ENCODE data around the gene TUBE1.
A peak's percentile ranks its signal among the peaks of the same experiment; 100 is the strongest.
"Not testable (repeated sequence)": the region's sequence is repeated elsewhere in the genome, so short reads cannot be mapped to it uniquely, and the experiment has no call there.

TUBE1 gene

DNA sequence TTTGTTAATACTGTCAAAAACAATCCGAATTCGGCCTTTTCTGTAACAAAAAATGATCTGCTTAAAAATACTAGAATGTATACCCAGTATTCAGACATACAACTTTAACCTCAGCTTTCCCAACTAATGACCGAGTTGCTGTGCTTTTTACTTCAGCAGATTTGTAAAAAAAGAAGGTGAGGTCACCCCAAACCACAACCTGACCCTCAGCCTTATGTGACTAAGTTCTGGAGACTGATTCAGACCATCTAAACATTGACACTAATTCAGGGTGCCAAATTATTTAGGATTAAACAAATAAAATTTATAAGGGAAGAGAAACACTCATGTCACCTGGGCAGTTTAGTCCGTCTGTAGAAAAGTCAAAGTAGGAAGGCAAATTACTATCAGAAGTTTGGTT lies 25.7 kb downstream of the TUBE1 start:
- DNase-seq = no peak

DNA sequence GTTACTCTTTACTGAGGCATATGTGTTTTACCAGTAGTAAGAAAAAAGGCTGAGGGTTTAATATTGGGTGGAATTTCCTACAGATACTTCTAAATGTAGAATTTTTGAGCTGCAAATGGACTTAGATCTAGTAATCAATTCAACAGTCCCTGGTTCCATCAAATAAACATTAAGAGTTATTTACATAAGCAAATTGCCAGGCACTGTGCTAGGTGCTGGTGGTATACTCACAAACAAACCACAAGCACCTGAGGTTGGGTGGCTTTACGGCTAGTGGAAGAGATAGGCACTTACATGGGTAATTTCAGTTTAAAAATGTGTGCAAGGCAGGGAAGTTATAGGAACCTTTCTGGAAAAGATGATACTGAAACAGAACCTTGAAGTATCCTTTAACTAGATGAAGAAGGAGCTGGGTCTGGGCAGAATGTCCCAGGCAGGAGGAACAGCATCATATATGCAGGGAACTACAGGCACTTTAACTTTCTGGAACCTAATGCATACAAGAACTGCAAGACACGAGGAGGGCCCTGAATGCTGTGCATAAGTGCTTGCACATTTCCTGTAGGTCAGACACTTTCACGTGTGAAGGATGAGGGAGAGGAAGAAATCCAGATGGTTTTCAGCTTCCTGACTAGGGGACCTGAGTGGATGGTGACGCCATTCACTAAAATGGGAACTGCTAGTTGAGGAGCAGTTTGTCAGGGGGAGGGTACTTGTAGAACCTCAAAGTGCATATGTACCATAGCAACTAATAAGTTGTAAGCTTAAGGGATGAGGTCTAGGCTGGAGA lies 28.8 kb downstream of the TUBE1 start:
- no peak for DNase-seq

DNA sequence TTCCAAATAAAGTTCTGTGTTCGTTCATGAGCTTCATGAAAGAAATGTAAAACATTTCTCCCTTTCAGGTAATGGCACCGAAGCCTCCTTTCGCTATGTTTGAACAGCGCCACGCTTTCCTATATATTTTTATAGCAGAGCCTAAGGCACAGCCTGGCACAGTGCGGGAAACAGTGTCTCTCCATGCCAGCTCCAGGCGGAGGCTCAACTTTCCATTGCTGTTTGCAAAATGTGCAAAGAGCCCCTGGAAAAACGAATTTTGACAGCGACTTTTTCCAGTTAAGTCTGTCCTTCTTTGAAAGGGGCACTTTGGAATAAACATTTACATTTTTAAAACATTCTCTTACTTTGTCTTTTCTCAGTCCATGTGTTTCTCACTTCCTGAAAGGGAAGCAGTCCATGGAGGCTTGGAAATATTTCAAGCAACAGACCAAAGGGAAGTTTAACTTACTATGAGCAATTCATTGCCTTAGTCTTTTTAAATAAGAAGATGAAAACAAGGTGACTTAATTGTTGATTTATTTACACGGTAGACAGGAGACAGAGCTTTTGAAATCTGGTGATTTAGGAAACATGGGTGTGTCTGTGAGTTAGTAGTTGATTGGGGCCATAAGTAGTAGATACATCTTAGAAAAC lies 32.6 kb downstream of the TUBE1 start:
- no peak for DNase-seq

DNA sequence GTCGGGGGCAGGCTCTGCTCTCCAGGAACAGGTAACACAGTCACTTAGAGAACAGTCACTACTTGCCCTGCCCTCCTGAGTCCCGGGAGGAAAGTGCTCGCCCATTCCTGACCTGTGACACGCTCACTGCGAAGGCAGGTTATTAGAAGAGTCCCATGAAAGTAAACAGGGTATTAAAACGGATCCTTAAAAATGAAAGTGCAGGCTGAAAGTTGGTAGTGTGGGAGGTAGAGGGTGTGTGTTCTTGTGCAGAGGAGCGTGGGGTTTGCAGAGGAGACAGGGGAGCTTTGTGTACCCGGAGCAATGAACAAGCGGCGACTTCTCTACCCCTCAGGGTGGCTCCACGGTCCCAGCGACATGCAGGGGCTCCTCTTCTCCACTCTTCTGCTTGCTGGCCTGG lies 33.3 kb downstream of the TUBE1 start, which contains the start of gene CCN6:
Gene CCN6 (plus strand): TSS at position 104 of the 400 bp plus-strand sequence. CDS start 254 bp downstream, at position 358.
- no peak for DNase-seq

DNA sequence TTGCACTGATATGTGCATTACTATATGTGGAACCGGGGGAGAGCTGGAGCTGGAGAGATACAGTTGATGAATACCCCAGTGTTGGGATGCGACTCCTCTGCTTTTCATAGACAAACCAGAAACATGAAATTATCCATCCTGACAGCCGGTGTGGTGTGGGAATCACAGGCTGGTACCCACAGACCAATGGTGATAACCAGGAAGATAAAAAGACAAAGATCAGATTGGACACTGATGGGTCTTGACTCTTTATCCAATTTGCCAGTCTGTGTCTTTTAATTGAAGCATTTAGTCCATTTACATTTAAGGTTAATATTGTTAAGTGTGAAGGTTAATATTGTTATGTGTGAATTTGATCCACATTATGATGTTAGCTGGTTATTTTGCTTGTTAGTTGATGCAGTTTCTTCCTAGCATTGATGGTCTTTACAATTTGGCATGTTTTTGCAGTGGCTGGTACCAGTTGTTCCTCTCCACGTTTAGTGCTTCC lies 36.0 kb downstream of the TUBE1 start:
- not testable (repeated sequence) for DNase-seq

DNA sequence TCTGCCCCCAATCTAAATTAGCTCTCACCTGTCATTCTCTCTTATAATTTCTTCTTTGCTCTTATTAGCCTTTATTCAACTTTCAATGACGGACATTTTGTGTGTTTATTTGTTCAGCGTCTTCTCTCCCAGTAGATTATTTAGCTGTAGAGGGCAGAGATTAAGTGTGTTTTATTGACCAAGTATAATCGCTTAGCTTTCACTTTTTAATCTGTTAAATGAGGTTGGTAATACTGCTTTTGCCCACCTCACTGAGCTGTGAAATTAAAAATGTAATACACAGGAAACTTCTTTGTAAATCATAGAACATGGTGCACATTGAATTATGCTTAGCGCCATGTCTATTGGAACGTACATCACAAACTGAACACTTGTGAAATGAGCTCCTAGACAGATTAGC lies 36.9 kb downstream of the TUBE1 start:
- no peak for DNase-seq

DNA sequence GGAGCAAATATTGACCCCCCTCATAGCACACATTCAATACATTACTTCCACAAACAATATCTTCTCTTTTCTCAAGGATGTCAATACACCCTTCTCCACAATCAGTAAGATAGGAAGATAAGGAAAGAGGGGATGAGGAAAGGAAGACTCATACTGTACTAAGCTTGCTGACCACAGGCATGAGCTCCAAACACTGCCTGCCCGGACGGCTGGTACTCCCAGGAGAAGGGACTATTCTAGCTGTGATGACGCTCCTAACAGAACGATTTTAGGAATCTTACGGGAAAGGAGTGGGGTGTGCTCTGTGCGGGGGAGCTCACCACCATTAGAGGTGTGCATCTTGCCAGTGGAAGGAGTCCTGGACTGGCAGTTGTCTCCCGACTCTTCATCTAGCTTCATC lies 37.3 kb downstream of the TUBE1 start:
- no peak for DNase-seq

DNA sequence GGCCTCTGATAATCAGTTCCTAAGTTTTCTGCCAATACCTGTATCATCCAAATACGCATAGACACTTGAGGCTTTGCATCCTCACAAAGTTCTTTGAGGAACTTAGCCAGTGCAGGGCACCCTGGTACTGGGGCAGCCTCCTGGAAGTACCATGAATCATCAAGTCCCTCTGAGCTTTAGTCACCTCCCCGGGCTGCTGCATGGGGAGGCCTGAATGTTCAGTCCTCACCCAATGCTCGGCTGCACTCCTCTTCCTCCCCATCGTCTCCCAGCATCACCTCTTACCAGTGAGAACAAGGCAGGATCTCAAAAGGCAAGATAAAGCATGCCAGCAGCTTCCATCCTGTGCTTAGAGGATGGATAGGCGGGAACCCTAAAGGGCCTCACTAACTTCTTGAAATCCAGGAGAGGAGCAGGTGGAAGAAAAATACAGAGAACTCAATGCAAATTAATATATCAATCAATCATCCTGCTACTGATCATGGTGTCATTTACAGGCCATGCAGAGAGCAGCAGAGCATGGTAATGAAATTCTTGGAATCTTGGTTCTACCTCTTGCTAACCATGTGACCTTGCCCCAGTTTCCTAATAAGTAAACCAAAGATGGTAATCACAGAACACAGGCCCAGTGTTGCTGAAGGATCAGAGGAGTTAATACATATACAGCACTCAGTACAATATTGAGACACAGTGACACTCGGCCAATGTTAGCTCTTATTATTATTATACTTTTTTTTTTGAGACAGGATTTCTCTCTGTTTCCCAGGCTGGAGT lies 38.1 kb downstream of the TUBE1 start:
- DNase-seq = no peak

DNA sequence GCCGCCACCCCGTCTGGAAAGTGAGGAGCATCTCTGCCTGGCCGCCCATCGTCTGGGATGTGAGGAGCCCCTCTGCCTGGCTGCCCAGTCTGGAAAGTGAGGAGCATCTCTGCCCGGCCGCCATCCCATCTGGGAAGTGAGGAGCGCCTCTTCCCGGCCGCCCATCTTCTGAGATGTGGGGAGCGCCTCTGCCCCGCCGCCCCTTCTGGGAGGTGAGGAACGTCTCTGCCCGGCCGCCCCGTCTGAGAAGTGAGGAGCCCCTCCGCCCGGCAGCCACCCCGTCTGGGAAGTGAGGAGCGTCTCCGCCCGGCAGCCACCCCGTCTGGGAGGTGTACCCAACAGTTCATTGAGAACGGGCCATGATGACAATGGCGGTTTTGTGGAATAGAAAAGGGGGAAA lies 39.8 kb downstream of the TUBE1 start:
- not testable (repeated sequence) for DNase-seq

DNA sequence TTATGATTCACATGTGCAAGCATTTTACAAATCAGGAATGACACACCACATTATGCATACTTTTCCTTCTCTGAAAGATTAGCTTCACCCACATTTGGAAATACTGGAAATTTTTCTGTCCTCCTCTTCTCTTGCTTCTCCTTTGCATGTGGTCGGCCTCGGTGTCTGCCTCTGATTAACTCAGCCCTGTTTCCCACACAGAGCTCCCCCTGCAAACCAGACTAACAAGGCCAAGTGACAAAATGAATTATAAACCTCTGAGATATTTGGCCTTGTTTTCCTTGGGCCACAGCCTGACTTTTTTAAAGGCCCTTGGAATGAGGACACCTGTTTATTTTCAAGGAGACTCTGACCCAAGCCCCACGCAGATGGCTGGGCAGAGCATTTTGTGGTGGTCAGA lies 42.4 kb downstream of the TUBE1 start:
- no peak for DNase-seq

DNA sequence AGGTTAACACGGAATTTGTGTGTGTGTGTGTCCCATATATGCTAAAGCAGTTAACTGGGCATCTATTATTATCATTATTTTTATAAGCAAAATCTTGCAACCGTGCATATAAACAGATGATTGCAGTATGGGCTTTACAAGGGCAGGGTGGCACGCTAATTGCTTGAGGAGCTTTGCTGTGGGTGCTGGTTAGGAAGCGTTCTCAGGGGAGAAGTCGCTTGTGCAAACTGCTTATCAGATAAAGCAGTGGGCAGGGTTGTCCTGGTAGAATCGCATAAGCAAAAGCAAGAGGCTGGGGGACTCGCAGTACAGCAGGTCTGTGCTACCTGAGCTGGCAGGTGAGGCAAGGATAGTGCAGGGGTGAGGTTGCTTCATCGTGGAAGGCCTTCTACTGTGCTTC lies 43.1 kb downstream of the TUBE1 start:
- DNase-seq = no peak

DNA sequence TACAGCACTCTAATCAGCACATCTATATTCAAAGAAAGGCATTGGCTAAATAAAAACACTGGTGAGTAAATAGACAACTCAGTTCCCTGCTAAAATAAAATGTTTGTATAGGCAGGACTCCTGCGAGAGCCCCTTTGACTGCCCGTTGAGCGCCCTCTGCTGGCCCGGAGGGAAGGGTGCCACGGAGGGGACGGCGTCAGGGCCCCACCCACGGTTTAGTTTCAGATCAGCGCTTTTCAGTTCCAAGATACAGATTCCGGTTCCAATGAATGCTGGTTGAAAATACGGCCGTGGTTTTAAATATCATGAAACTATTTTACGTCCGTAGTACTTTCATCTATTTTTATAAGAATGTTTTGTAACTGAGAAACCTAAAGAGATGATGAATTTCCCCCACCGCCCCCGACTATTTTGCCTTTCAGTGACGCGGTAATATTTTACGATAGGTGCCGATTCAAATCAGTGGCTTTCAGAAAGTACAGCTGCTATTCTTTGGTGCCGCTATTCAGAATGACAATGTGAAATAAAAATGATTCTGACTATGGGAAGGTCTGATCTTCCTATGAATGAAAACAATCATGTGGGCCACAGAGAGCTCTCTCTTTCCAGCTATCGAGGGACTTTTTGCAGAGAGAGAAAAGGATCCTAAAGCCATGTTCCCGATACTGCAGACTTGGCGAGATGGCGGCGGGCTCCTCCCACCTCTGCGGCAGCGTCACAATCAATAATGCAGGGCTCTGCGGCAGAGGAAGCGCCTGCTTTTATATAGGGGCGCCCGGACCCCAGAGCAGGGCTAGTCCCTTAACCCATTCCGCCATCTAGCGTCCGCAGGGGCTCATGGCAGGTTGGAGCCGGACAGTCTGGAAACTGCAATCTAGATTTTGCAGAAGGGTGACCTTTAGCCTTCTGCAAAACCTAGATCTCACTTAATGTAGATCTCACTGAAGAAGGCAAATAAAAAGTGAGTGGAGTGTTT lies 44.0 kb downstream of the TUBE1 start:
- DNase-seq = peak; percentile 75

DNA sequence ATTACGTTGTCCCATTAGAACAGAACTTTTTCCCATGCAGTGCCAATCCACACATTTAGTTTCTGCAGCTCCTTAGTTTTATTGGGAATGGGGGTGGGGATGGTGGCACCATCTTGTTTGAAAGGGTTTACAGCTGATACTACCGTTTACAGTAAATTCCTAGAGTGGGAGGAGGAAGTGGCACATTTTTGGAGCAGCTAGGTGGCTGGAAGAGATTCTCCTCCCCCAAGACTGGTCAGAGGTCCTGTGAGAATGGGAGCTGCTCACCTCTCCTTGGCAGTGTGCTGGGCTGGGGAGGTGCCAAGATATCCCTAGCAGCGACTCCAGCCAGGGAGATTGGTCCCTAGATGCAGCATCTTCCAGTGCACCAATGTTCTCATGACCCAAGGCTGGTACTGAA lies 45.7 kb downstream of the TUBE1 start:
- DNase-seq = no peak

DNA sequence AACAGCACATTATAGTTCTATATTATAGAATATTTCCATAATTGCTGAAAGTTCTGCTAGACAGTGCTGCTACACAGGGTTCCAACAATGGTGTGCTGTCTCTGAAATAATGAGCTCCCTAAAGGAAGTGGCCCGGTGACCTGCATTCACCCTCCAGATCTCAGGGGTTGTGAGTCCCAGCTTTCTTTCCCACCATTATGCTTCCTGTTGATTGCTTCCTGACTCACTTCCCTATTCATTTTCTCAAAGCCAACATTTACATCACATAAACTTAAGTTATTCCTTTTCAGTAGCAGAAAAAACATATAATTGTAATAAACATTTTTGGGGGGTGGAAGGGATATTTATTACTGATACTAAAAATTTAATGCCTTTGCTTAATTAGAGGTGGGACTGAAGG lies 46.3 kb downstream of the TUBE1 start:
- DNase-seq = no peak

DNA sequence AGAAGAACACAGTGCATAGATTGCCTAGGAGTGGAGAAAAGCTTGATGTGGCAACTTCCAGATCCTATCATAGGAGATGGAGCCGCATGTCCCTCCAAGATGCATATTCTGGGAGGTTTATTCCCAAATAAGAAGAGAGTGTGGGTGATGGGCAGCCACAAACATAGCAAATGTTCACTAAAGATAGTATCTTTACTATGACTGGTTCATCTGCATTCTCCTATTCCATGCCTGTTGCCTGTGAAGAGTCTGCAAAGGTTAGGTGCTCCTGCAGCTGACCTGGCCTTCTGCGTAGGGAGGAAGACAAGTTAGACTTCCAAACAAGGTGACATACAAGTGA lies 47.9 kb downstream of the TUBE1 start:
- DNase-seq = no peak

DNA sequence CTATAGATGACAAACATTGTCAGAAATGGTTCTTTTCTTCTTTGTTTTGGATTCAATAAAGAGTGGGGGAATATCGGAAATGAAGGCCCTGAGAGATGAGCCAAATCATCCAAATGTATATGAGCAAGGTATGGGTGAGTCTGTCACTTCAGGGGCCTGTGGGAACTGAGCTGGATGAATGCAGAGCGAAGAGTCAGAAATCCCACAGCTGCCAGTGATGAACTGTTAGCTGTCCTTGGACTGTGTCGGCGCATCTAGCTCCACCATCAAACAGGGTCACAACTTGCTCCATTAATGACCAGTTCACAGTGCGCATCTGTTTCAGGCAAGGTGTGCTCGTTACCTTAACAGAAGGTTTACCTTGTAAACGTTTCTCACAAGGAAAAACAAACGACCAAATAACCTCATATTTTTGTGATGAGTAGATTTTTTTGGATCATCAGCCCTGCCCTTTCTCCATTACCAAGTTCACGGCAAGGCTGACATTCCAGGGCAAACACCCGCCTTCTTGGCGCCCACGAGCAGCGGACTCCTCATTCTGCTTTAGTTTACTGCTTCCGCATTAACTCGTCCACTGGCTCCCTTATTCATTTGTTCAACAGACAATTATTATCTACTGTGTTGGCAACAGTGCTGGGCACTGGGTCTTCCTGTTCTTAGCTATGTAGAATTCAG lies 48.4 kb downstream of the TUBE1 start:
- no peak for DNase-seq

DNA sequence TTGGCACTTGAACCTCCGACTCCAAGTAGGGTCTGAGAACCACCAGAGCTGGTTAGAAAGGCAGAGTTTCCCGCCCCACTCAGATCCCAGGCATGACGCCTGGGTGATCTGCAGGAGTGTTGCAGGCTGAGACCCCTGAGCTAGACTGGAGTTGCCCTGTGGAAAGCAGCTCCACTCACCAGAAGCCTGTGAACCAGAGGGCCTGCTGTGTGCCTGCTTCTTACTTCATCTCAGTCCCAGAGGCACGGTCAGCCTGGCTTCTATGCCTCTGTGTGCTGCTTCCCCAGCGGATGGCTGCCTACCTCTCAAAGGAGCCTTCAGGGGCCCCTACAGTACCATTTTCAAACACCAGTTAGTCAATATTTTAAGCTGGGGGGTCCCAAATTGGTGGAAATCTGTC lies 49.0 kb downstream of the TUBE1 start:
- no peak for DNase-seq

DNA sequence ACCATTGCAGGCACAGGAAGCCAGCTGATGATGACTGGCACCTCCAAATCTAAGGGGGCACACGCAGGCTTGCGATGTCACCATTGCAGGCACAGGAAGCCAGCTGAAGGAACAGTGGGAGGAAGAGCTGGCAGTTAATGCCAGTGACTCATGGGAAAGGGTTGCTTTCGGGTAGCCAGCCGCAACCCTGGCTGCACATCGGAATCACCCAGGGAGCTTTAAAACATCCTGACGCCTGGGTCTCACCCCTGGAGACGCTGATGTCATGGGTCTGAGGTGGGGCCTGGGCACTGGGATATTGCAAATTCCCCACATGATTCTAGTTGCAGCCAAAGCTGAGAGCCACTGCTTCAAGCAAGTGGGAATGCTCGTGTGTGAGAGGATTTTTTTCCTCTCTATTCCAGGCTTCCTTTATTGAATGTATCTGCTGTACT lies 49.5 kb downstream of the TUBE1 start:
- no peak for DNase-seq

DNA sequence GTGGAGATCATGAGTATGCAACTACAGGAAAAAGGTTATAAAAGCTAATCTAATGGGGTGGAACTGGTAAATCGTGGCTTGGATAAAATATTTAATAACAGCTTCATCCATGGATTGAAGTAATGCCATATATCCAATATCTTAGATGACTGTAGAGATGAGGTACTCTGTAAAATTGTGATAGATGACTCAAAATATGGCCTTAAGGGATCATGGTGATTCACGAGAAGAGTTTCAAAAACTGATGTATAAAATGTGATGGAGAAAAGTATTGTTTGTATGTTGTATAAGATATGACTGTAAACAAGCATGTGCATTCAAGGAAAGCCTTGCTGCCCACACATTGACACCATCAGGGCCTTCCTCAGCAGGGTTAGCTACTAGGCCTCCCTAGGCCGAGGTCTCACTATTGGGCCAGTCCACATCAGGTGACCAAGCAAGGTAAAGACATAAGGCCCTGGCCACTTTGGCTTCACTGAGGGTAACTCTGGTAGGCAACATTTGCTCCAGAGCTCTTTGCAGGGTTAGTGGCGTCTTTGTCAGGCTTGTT lies 51.1 kb downstream of the TUBE1 start:
- DNase-seq = no peak

DNA sequence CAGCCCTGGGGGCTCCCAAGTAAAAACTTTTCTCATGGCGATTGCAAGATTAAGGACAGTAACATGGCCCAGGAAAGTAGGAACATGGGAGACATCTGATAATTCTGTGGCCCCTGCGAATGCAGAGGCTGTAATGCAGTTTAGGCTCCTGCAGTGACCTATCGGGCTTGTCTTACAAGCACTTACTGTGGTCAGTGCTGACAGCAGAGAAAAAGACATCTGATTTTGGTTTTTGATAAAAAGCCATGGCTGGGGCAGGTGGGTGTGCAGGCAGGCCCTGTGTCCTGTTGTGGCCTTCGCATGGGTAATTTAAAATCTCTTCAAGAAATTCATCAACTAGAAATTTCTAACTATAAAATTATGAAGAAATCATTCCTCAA lies 52.7 kb downstream of the TUBE1 start:
- no peak for DNase-seq

DNA sequence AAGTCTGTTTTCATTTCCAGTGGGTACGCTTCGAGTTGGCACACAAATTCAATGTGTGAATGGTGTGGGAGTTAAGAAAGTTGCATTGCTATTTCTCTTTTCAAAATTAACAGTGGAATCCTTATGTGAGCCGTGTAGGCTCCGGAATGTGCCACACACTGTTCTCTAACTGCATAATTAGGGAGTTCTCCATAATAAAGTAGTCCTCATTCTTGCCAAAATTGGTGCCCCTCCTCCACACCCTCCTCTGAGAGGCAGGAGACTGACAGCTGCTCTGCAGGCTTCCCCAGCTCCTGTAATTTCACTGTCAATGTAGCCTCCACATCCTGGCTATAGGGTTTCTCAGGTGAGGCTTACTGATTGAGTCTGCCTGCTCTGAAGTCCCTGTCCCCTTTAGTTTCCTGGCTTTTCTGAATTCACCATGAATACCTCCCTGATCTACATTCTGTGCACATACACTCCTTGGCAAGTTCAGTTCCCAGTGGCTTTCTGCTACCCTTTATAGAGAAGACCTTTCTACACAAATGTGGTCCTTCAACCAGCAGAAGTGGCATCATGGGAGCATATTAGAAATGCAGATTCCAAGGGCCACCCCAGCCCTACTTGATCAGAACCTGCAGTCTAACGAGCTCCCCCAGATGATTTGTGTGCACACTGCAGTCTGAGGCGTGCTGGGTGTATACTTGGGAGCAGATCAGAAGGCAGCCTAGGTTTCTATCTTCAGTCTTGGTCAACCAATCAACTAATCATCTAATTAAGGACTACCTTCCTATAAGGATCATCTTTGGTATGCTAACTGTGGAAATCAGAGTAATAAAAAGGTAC lies 53.3 kb downstream of the TUBE1 start:
- DNase-seq = no peak

Measured in RPMI8226 (cell line).